IMR-90 (cell line): ENCODE data around the gene RIIAD1.

Source experiments
- BHLHE40 ChIP-seq: fragments of 150-350 bp; IDR thresholded peaks from 2 replicates; pipeline ENCODE4 v1.6.1; 2016; ENCODE audit warnings: mild to moderate bottlenecking, low read depth, low read length
- CEBPB ChIP-seq: IDR thresholded peaks from 2 replicates; pipeline ENCODE4 v1.6.1; 2012; ENCODE audit warnings: low read depth, low read length, improper control_type of control experiment
- CHD1 ChIP-seq: IDR thresholded peaks from 2 replicates; pipeline ENCODE4 v1.6.1; 2012; ENCODE audit warnings: low read depth, low read length, improper control_type of control experiment
- MAZ ChIP-seq: IDR thresholded peaks from 2 replicates; pipeline ENCODE4 v1.6.1; 2012; ENCODE audit warnings: low read depth, mild to moderate bottlenecking, low read length, improper control_type of control experiment, moderate library complexity, borderline replicate concordance
- MXI1 ChIP-seq: IDR thresholded peaks from 2 replicates; pipeline ENCODE4 v1.6.1; 2012; ENCODE audit warnings: low read depth, mild to moderate bottlenecking, low read length, moderate library complexity, borderline replicate concordance
- NFE2L2 ChIP-seq: fragments of 150-350 bp; IDR thresholded peaks from 2 replicates; pipeline ENCODE4 v1.6.1; 2016; ENCODE audit warnings: low read depth, mild to moderate bottlenecking, low read length
- POLR2A ChIP-seq: IDR thresholded peaks from 2 replicates; pipeline ENCODE4 v1.6.1; 2012; ENCODE audit warnings: mild to moderate bottlenecking, low read depth, low read length
- RAD21 ChIP-seq: IDR thresholded peaks from 2 replicates; pipeline ENCODE4 v1.6.1; 2012; ENCODE audit warnings: low read length, improper control_type of control experiment
- RCOR1 ChIP-seq: IDR thresholded peaks from 2 replicates; pipeline ENCODE4 v1.6.1; 2012; ENCODE audit warnings: mild to moderate bottlenecking, low read length, improper control_type of control experiment; ENCODE audit not compliant: insufficient replicate concordance
- RFX5 ChIP-seq: IDR thresholded peaks from 2 replicates; pipeline ENCODE4 v1.8.0; 2012; ENCODE audit warnings: low read depth, mild to moderate bottlenecking, low read length, moderate library complexity
- SMC3 ChIP-seq: fragments of 150-350 bp; IDR thresholded peaks from 2 replicates; pipeline ENCODE4 v1.6.1; 2016; ENCODE audit warnings: low read depth, mild to moderate bottlenecking, antibody characterized with exemption, low read length, moderate library complexity
- TF ChIP-seq, protein P1 (sequence below): conservative IDR thresholded peaks from 2 replicates; pipeline ENCODE4 v1.5.1; 2012; ENCODE audit warnings: mild to moderate bottlenecking, low read depth, low read length, improper control_type of control experiment
- TF ChIP-seq, protein P2 (sequence below): fragments of 150-350 bp; IDR thresholded peaks from 2 replicates; pipeline ENCODE4 v1.6.1; 2017; ENCODE audit warnings: mild to moderate bottlenecking, antibody characterized with exemption, low read length, low read depth

DNA sequence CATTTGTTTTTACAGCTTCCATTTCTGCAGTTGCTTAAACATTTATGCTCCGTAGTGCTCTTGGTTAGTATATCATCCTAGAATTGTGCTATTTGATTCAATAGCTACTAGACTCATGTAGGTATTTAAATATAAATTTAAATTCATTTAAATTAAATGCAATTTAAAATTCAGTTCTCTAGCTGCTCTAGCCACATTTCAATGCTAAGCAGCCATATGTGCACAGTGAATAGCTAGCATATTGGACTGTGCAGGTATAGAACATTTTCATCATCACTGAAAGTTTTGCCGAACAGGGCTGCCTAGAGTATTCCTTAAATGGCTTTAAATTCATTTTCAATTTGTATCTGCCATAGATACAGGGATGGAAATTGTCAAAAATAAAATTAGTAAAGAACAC is 37.2 kb upstream of the RIIAD1 start:
- TF ChIP-seq MAZ: no peak
- TF ChIP-seq, protein P1, sequence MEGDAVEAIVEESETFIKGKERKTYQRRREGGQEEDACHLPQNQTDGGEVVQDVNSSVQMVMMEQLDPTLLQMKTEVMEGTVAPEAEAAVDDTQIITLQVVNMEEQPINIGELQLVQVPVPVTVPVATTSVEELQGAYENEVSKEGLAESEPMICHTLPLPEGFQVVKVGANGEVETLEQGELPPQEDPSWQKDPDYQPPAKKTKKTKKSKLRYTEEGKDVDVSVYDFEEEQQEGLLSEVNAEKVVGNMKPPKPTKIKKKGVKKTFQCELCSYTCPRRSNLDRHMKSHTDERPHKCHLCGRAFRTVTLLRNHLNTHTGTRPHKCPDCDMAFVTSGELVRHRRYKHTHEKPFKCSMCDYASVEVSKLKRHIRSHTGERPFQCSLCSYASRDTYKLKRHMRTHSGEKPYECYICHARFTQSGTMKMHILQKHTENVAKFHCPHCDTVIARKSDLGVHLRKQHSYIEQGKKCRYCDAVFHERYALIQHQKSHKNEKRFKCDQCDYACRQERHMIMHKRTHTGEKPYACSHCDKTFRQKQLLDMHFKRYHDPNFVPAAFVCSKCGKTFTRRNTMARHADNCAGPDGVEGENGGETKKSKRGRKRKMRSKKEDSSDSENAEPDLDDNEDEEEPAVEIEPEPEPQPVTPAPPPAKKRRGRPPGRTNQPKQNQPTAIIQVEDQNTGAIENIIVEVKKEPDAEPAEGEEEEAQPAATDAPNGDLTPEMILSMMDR: no peak
- TF ChIP-seq SMC3: no peak
- TF ChIP-seq POLR2A: no peak
- no peak for TF ChIP-seq CHD1
- no peak for TF ChIP-seq RFX5
- TF ChIP-seq MXI1: no peak
- TF ChIP-seq CEBPB: no peak
- no peak for TF ChIP-seq NFE2L2
- TF ChIP-seq BHLHE40: no peak
- TF ChIP-seq, protein P2, sequence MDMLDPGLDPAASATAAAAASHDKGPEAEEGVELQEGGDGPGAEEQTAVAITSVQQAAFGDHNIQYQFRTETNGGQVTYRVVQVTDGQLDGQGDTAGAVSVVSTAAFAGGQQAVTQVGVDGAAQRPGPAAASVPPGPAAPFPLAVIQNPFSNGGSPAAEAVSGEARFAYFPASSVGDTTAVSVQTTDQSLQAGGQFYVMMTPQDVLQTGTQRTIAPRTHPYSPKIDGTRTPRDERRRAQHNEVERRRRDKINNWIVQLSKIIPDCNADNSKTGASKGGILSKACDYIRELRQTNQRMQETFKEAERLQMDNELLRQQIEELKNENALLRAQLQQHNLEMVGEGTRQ: no peak
- no peak for TF ChIP-seq RCOR1
- no peak for TF ChIP-seq RAD21
